T-helper 17 cell (primary cell): ENCODE data around the gene CENPF. TPM values are rescaled to one million over a fixed set of nuclear protein-coding genes. Genes with fewer than 3 reads are reported as not detected.
"Not testable (repeated sequence)": the region's sequence is repeated elsewhere in the genome, so short reads cannot be mapped to it uniquely, and the experiment has no call there.

Source experiments
- ATAC-seq: fragments of 150-1000 bp; cut with Tn5 transposase; 2 replicates; pipeline ENCODE4 v1.10.0; 2021; ENCODE audit warnings: mild to moderate bottlenecking, moderate library complexity
- DNase-seq, 3 donors: peaks; one replicate each; pipeline versions ENCODE4 v3.0.0 to v3.0.0-alpha.2; 2020 to 2021
- H3K9me3 ChIP-seq: one replicate; pipeline ENCODE4 v1.7.0; 2013; ENCODE audit warnings: low read length, mild to moderate bottlenecking; ENCODE audit not compliant: control insufficient read depth, poor library complexity, severe bottlenecking
- H3K27ac Mint-ChIP-seq: one replicate; pipeline ENCODE4 v1.8.0; 2022; ENCODE audit warnings: mild to moderate bottlenecking, moderate library complexity, mixed read lengths
- H3K27me3 Mint-ChIP-seq: one replicate; pipeline ENCODE4 v1.8.0; 2022; ENCODE audit warnings: mixed read lengths
- H3K36me3 Mint-ChIP-seq: one replicate; pipeline ENCODE4 v1.8.0; 2022; ENCODE audit warnings: low read depth, mixed read lengths
- H3K4me1 Mint-ChIP-seq: one replicate; pipeline ENCODE4 v1.8.0; 2022; ENCODE audit warnings: mild to moderate bottlenecking, mixed read lengths
- H3K4me3 Mint-ChIP-seq: one replicate; pipeline ENCODE4 v1.8.0; 2022; ENCODE audit warnings: mild to moderate bottlenecking, moderate library complexity, mixed read lengths
- total RNA-seq, 4 donors: library from RNA in 2 of 4; stranded (reverse) in 2 of 4; gene quantifications; one replicate each; pipeline ENCODE4 v1.2.3 and lab custom pipeline; 2022 to 2026

Gene CENPF
- total RNA-seq, 2 donors from 2014 or later, result 2.0 to 3.2 TPM

- Mint-ChIP-seq H3K4me1 (peaks cover 7% of the 10 kb centered on the region), H3K27ac (peak overlapping the region; percentile 61), H3K36me3 (no peaks in the 10 kb centered on the region), H3K27me3 (no peaks in the 10 kb centered on the region), H3K4me3 (no peak overlapping the region)
- H3K9me3 ChIP-seq, result no peaks in the 10 kb centered on the region
- DNase-seq (no peak), ATAC-seq (no peak)
Measured at GRCh38 chr1:214662223-214662785, 59.3 kb downstream of the CENPF start.

GRCh38 chr1:214664651-214665433 lies 61.8 kb downstream of the CENPF start:
- Mint-ChIP-seq H3K36me3 (no peaks in the 10 kb centered on the region), H3K27ac (no peak overlapping the region), H3K27me3 (no peaks in the 10 kb centered on the region), H3K4me3 (no peak overlapping the region), H3K4me1 (peaks cover 7% of the 10 kb centered on the region)
- H3K9me3 ChIP-seq, result no peaks in the 10 kb centered on the region
- ATAC-seq, result no peak
- DNase-seq, result no peak

- Mint-ChIP-seq H3K4me3 (no peak overlapping the region), H3K4me1 (peaks cover 6% of the 10 kb centered on the region), H3K27me3 (no peaks in the 10 kb centered on the region), H3K36me3 (no peaks in the 10 kb centered on the region), H3K27ac (no peak overlapping the region)
- ATAC-seq (no peak), DNase-seq (no peak)
- no peaks in the 10 kb centered on the region for H3K9me3 ChIP-seq
Measured at GRCh38 chr1:214665606-214666110, 62.7 kb downstream of the CENPF start.

- H3K9me3 ChIP-seq, result no peaks in the 10 kb centered on the region
- no peaks in the 10 kb centered on the region for H3K27me3 Mint-ChIP-seq
- H3K36me3 Mint-ChIP-seq, result peaks cover 2% of the 10 kb centered on the region
- peaks cover 2% of the 10 kb centered on the region for H3K4me1 Mint-ChIP-seq
- ATAC-seq (no peak), DNase-seq (no peak)
- H3K4me3 Mint-ChIP-seq, result no peak overlapping the region
- no peak overlapping the region for H3K27ac Mint-ChIP-seq
Measured at GRCh38 chr1:214666674-214667073, 63.7 kb downstream of the CENPF start.

- Mint-ChIP-seq H3K4me1 (no peaks in the 10 kb centered on the region), H3K36me3 (peaks cover 2% of the 10 kb centered on the region), H3K4me3 (no peak overlapping the region), H3K27ac (no peak overlapping the region), H3K27me3 (no peaks in the 10 kb centered on the region)
- ATAC-seq, result no peak
- H3K9me3 ChIP-seq, result no peaks in the 10 kb centered on the region
- DNase-seq, result no peak
Measured at GRCh38 chr1:214670098-214670497, 67.1 kb downstream of the CENPF start.

GRCh38 chr1:214673029-214673428 lies 70.0 kb downstream of the CENPF start:
- not testable (repeated sequence) for DNase-seq, ATAC-seq, H3K4me3 Mint-ChIP-seq, H3K27ac Mint-ChIP-seq, H3K9me3 ChIP-seq, H3K4me1 Mint-ChIP-seq, H3K27me3 Mint-ChIP-seq, H3K36me3 Mint-ChIP-seq

- DNase-seq, result no peak
- no peak overlapping the region for H3K27ac Mint-ChIP-seq
- no peaks in the 10 kb centered on the region for H3K27me3 Mint-ChIP-seq
- no peak overlapping the region for H3K4me3 Mint-ChIP-seq
- no peaks in the 10 kb centered on the region for H3K9me3 ChIP-seq
- peaks cover 2% of the 10 kb centered on the region for H3K36me3 Mint-ChIP-seq
- ATAC-seq, result no peak
- no peaks in the 10 kb centered on the region for H3K4me1 Mint-ChIP-seq
Measured at GRCh38 chr1:214673576-214673975, 70.6 kb downstream of the CENPF start.

GRCh38 chr1:214675524-214675923 lies 72.5 kb downstream of the CENPF start:
- not testable (repeated sequence) for H3K27me3 Mint-ChIP-seq, ATAC-seq, H3K4me3 Mint-ChIP-seq, H3K36me3 Mint-ChIP-seq, H3K27ac Mint-ChIP-seq, H3K4me1 Mint-ChIP-seq, H3K9me3 ChIP-seq, DNase-seq

GRCh38 chr1:214676747-214677146 lies 73.8 kb downstream of the CENPF start:
- no peaks in the 10 kb centered on the region for H3K4me1 Mint-ChIP-seq
- no peak overlapping the region for H3K4me3 Mint-ChIP-seq
- no peak overlapping the region for H3K27ac Mint-ChIP-seq
- H3K9me3 ChIP-seq, result no peaks in the 10 kb centered on the region
- DNase-seq, result no peak
- H3K36me3 Mint-ChIP-seq, result no peaks in the 10 kb centered on the region
- ATAC-seq, result no peak
- H3K27me3 Mint-ChIP-seq, result no peaks in the 10 kb centered on the region

GRCh38 chr1:214677945-214678344 lies 75.0 kb downstream of the CENPF start:
- ATAC-seq, result no peak
- no peak overlapping the region for H3K4me3 Mint-ChIP-seq
- no peak for DNase-seq
- no peaks in the 10 kb centered on the region for H3K4me1 Mint-ChIP-seq
- no peaks in the 10 kb centered on the region for H3K27me3 Mint-ChIP-seq
- H3K27ac Mint-ChIP-seq, result no peak overlapping the region
- no peaks in the 10 kb centered on the region for H3K36me3 Mint-ChIP-seq
- H3K9me3 ChIP-seq, result no peaks in the 10 kb centered on the region

GRCh38 chr1:214678386-214678785 lies 75.4 kb downstream of the CENPF start:
- H3K9me3 ChIP-seq, result no peaks in the 10 kb centered on the region
- Mint-ChIP-seq H3K27ac (no peak overlapping the region), H3K4me1 (no peaks in the 10 kb centered on the region), H3K4me3 (no peak overlapping the region), H3K27me3 (no peaks in the 10 kb centered on the region), H3K36me3 (no peaks in the 10 kb centered on the region)
- no peak for ATAC-seq
- DNase-seq, result no peak

- peaks cover 2% of the 10 kb centered on the region for H3K36me3 Mint-ChIP-seq
Measured at GRCh38 chr1:214683621-214684020, 80.6 kb downstream of the CENPF start.

GRCh38 chr1:214685906-214686305 lies 82.9 kb downstream of the CENPF start:
- Mint-ChIP-seq H3K27me3 (peaks cover 21% of the 10 kb centered on the region), H3K4me1 (no peaks in the 10 kb centered on the region), H3K36me3 (peaks cover 2% of the 10 kb centered on the region), H3K4me3 (no peak overlapping the region), H3K27ac (no peak overlapping the region)
- H3K9me3 ChIP-seq, result no peaks in the 10 kb centered on the region
- no peak for ATAC-seq
- DNase-seq, result no peak

More at GRCh38 chr1:214683621-214684020, 80.6 kb downstream of the CENPF start:
- no peaks in the 10 kb centered on the region for H3K4me1 Mint-ChIP-seq
- H3K27ac Mint-ChIP-seq, result no peak overlapping the region
- H3K4me3 Mint-ChIP-seq, result no peak overlapping the region
- H3K9me3 ChIP-seq, result no peaks in the 10 kb centered on the region
- no peak for DNase-seq
- ATAC-seq, result no peak
- H3K27me3 Mint-ChIP-seq, result peaks cover 21% of the 10 kb centered on the region

- DNase-seq (no peak), ATAC-seq (no peak)
- peaks cover 2% of the 10 kb centered on the region for H3K36me3 Mint-ChIP-seq
- no peak overlapping the region for H3K27ac Mint-ChIP-seq
- no peaks in the 10 kb centered on the region for H3K9me3 ChIP-seq
- no peaks in the 10 kb centered on the region for H3K4me1 Mint-ChIP-seq
- peaks cover 21% of the 10 kb centered on the region for H3K27me3 Mint-ChIP-seq
- H3K4me3 Mint-ChIP-seq, result no peak overlapping the region
Measured at GRCh38 chr1:214686497-214686896, 83.5 kb downstream of the CENPF start.
